Endothelial cell of umbilical vein (primary cell): Measurements from ENCODE around the gene RND1. TPM values are rescaled to one million over a fixed set of nuclear protein-coding genes. Genes with fewer than 3 reads are reported as not detected.

Experiments
- BruUV-seq: library from RNA; stranded (reverse); fragments of 400-500 nt; replicated peaks from 2 replicates; lab custom pipeline; 2021; lab: Mats Ljungman, UMichigan
- CTCF ChIA-PET: fragments of 300-600, 350-600 bp; sonication (Branson Sonifier 250); formaldehyde crosslinking; loops from one replicate; lab custom pipeline; 2021; ENCODE audit warnings: antibody characterized with exemption, inconsistent platforms; lab: Charles Lee
- POLR2A ChIA-PET: fragments of 300-600, 350-600 bp; sonication (Branson Sonifier 250); formaldehyde crosslinking; loops from one replicate; lab custom pipeline; 2021; ENCODE audit warnings: antibody characterized with exemption, inconsistent platforms; lab: Charles Lee
- DNase-seq: peaks from one replicate; pipeline ENCODE4 v3.0.0-alpha.2; 2011; ENCODE audit warnings: low read depth, low spot score
- FAIRE-seq: peaks from 2 replicates; lab custom pipeline; 2011; peaks lifted over from hg19 to GRCh38; lab: Jason Lieb, UNC
- H2AFZ ChIP-seq: 2 replicates; pipeline ENCODE4 v1.6.0; 2012; ENCODE audit warnings: low read depth, low read length, control low read depth, inconsistent platforms
- H3K27ac ChIP-seq: 2 replicates; pipeline ENCODE4 v1.5.1; 2011; ENCODE audit warnings: low read depth, mild to moderate bottlenecking, control low read depth, low read length, moderate library complexity; ENCODE audit not compliant: insufficient read depth
- H3K27me3 ChIP-seq, 2 experiments: 2 replicates each; pipeline versions ENCODE4 v1.6.0 to v1.6.1; 2011; ENCODE audit warnings: low read length in 2 of 2, mixed read lengths in 1 of 2; ENCODE audit not compliant: control insufficient read depth in 2 of 2, insufficient read depth in 2 of 2
- H3K36me3 ChIP-seq, 2 experiments: 2 replicates in 1 of 2; 3 replicates in 1 of 2; pipeline ENCODE4 v1.5.1; 2011; ENCODE audit warnings: low read length in 2 of 2, mild to moderate bottlenecking in 1 of 2, moderate library complexity in 1 of 2; ENCODE audit not compliant: control insufficient read depth in 2 of 2, insufficient read depth in 2 of 2; ENCODE audit errors: extremely low read depth in 1 of 2
- H3K4me1 ChIP-seq: 3 replicates; pipeline ENCODE4 v1.5.1; 2011; ENCODE audit warnings: mild to moderate bottlenecking, low read length; ENCODE audit not compliant: control insufficient read depth, insufficient read depth; ENCODE audit errors: extremely low read depth
- H3K4me2 ChIP-seq: 2 replicates; pipeline ENCODE4 v1.6.1; 2011; ENCODE audit warnings: low read length, control low read depth, mixed read lengths; ENCODE audit not compliant: insufficient read depth
- H3K4me3 ChIP-seq, 3 experiments: fragments of 200-600 bp in 1 of 3; sonication (generic), shearing (Covaris generic) in 1 of 3; replicated peaks in 1 of 3; 2 replicates each; pipeline ENCODE4 v1.5.1; 2011 to 2016; ENCODE audit warnings: control low read depth in 3 of 3, low read length in 3 of 3, mild to moderate bottlenecking in 2 of 3, inconsistent platforms in 1 of 3, low read depth in 1 of 3, moderate library complexity in 1 of 3; ENCODE audit not compliant: insufficient read depth in 1 of 3
- H3K79me2 ChIP-seq: 2 replicates; pipeline ENCODE4 v1.6.0; 2012; ENCODE audit warnings: low read length, inconsistent platforms; ENCODE audit not compliant: control insufficient read depth, insufficient read depth
- H3K9ac ChIP-seq: replicated peaks from 2 replicates; pipeline ENCODE3; 2011; ENCODE audit warnings: low read length, control low read depth; ENCODE audit not compliant: insufficient read depth; ENCODE audit errors: extremely low read depth
- H3K9me1 ChIP-seq: replicated peaks from 3 replicates; pipeline ENCODE4 v1.6.0; 2011; ENCODE audit warnings: mild to moderate bottlenecking, low read length; ENCODE audit not compliant: control insufficient read depth, insufficient read depth; ENCODE audit errors: extremely low read depth
- H3K9me3 ChIP-seq: replicated peaks from 2 replicates; pipeline ENCODE4 v1.5.1; 2012; ENCODE audit warnings: low read length, inconsistent platforms; ENCODE audit not compliant: control insufficient read depth, insufficient read depth
- H4K20me1 ChIP-seq: replicated peaks from 2 replicates; pipeline ENCODE3; 2011; ENCODE audit warnings: mild to moderate bottlenecking, low read length; ENCODE audit not compliant: control insufficient read depth, insufficient read depth; ENCODE audit errors: extremely low read depth
- EZH2 ChIP-seq: IDR thresholded peaks from 2 replicates; pipeline ENCODE4 v1.6.1; 2012; ENCODE audit warnings: borderline replicate concordance, low read depth, mild to moderate bottlenecking, moderate library complexity, low read length, inconsistent platforms; ENCODE audit not compliant: severe bottlenecking
- FOS ChIP-seq: IDR thresholded peaks from 2 replicates; pipeline ENCODE4 v1.6.1; 2011; ENCODE audit warnings: mild to moderate bottlenecking, low read length, moderate library complexity, borderline replicate concordance; ENCODE audit not compliant: insufficient read depth
- GATA2 ChIP-seq: IDR thresholded peaks from 2 replicates; pipeline ENCODE4 v1.7.0; 2011; ENCODE audit warnings: low read depth, mild to moderate bottlenecking, moderate library complexity, mixed read lengths, low read length; ENCODE audit not compliant: insufficient read length, insufficient read depth
- JUN ChIP-seq: IDR thresholded peaks from 2 replicates; pipeline ENCODE4 v1.6.1; 2011; ENCODE audit warnings: borderline replicate concordance, low read depth; ENCODE audit not compliant: insufficient read length, insufficient read depth
- MYC ChIP-seq: IDR thresholded peaks from one replicate; pipeline ENCODE4 v1.6.1; 2011; ENCODE audit warnings: mild to moderate bottlenecking, low read depth, low read length
- dilution Hi-C: fragments of 300-500 bp; cut with MboI; formaldehyde crosslinking; loops from one replicate; pipeline ENCODE4 v1.15.0; 2019; ENCODE audit warnings: low sequenced_read_pairs; ENCODE audit not compliant: extremely low pct_ligation_motif_present
- intact Hi-C: fragments of 100-400 bp; cut with micrococcal nuclease; formaldehyde crosslinking; loops from one replicate; pipeline ENCODE4 v1.10.0; 2022
- polyA plus RNA-seq, 4 experiments: library from polyadenylated mRNA; depleted of rRNA in 3 of 4; stranded (reverse) in 3 of 4; unstranded in 1 of 4; fragments of >200 nt; gene quantifications; 2 replicates each; pipeline versions ENCODE4 v1.2.1 to v1.2.3, GENCODE V29; 2011 to 2012; ENCODE audit warnings: missing spikeins in 1 of 4
- total RNA-seq: library from RNA; stranded (reverse); gene quantifications from 2 replicates; pipeline ENCODE4 v1.2.3, GENCODE V29; 2021
- TF ChIP-seq, protein P1 (sequence below), 2 donors: IDR thresholded peaks; 1 replicate in 1 of 2; 2 replicates in 1 of 2; pipeline ENCODE4 v1.5.1; 2011; ENCODE audit warnings: low read length in 2 of 2, mild to moderate bottlenecking in 2 of 2, moderate library complexity in 2 of 2, control low read depth in 1 of 2, inconsistent platforms in 1 of 2, low read depth in 1 of 2; ENCODE audit not compliant: insufficient read depth in 1 of 2; ENCODE audit errors: extremely low read depth in 1 of 2

RND1 gene
- total and polyA plus RNA-seq, 2 donors (not counting 3 experiments of a cell fraction or from before 2014, with no cell fraction given) = 4.0 to 9.9 TPM

DNA sequence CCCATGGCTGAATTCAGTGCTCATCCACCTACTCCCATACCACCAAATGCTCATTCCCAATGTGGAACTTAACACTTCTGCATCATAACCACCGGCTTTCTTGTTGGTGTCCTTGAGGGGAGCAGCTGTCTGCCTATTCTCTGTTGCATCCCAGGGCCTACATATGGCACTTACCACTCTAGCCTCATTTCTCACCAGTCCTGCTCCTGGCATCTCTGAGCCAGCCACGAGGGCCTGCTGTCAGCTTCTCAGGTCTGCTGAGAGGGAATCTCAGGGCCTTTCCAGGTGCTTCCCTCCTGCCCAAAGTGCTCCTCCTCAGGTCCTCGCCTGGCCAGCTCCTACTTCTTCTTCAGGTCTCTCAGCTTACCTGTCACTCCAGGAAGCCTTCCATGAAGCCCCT lies 24.0 kb upstream of the RND1 start:
- H3K4me1 ChIP-seq = no peaks in the 10 kb centered on the region
- H3K36me3 ChIP-seq = no peaks in the 10 kb centered on the region
- H3K9ac ChIP-seq = no peak overlapping the region
- no peaks in the 10 kb centered on the region for H3K79me2 ChIP-seq
- H3K4me2 ChIP-seq = no peak overlapping the region
- intact Hi-C loops (loop anchor here (1.0 to 2.0 kb wide), 3 partner anchors 36 to 75 kb away; no protein-coding TSS in a partner anchor), dilution Hi-C loops (no loop called here)
- H3K27me3 ChIP-seq = peaks cover 5 to 7% of the 10 kb centered on the region in 2 experiments
- no peak for FAIRE-seq
- H3K4me3 ChIP-seq = no peak overlapping the region
- ChIA-PET POLR2A (interaction anchor here (1.7 kb wide), 1 partner anchor 24 kb away, joined by 9 read pairs; the partner anchor contains the start of gene RND1), CTCF (interaction anchor here (1.3 to 5.6 kb wide), 13 partner anchors 8 to 89 kb away, joined by 3 to 703 read pairs (median 18); partner anchors contain the start of genes DDX23, FKBP11, RND1 and WNT1)
- BruUV-seq = no TSS peak
- H4K20me1 ChIP-seq = no peaks in the 10 kb centered on the region
- no peak for DNase-seq
- H3K9me3 ChIP-seq = no peaks in the 10 kb centered on the region
- no peak overlapping the region for H3K27ac ChIP-seq
- H3K9me1 ChIP-seq = no peaks in the 10 kb centered on the region
- TF ChIP-seq JUN = no peak
- TF ChIP-seq GATA2 = no peak
- TF ChIP-seq FOS = no peak
- no peak for TF ChIP-seq EZH2
- TF ChIP-seq, protein P1, sequence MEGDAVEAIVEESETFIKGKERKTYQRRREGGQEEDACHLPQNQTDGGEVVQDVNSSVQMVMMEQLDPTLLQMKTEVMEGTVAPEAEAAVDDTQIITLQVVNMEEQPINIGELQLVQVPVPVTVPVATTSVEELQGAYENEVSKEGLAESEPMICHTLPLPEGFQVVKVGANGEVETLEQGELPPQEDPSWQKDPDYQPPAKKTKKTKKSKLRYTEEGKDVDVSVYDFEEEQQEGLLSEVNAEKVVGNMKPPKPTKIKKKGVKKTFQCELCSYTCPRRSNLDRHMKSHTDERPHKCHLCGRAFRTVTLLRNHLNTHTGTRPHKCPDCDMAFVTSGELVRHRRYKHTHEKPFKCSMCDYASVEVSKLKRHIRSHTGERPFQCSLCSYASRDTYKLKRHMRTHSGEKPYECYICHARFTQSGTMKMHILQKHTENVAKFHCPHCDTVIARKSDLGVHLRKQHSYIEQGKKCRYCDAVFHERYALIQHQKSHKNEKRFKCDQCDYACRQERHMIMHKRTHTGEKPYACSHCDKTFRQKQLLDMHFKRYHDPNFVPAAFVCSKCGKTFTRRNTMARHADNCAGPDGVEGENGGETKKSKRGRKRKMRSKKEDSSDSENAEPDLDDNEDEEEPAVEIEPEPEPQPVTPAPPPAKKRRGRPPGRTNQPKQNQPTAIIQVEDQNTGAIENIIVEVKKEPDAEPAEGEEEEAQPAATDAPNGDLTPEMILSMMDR (IDR thresholded peaks at IDR 0.05; ENCODE audit: extremely low read depth in 1 of 2, insufficient read depth in 1 of 2, low read depth in 1 of 2, low read length in 2 of 2) = no peak
- no peak for TF ChIP-seq MYC
- no peak overlapping the region for H2AFZ ChIP-seq
